Hair follicle dermal papilla cell (primary cell): ENCODE data around the gene DUSP14. TPM values are rescaled to one million over a fixed set of nuclear protein-coding genes. Genes with fewer than 3 reads are reported as not detected.

ENCODE experiments used
- total RNA-seq: library from RNA; depleted of rRNA; stranded (reverse); fragments of >200 nt; gene quantifications from 2 replicates; pipeline ENCODE4 v1.2.3, GENCODE V29; 2012

DUSP14 gene, protein sequence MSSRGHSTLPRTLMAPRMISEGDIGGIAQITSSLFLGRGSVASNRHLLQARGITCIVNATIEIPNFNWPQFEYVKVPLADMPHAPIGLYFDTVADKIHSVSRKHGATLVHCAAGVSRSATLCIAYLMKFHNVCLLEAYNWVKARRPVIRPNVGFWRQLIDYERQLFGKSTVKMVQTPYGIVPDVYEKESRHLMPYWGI
- total RNA-seq: 67.8 and 93.7 TPM in 2 replicates

GRCh38 chr17:37489197-37490001 lies at the start of gene DUSP14:
DUSP14 (plus strand) TSS chr17:37489891; CDS start chr17:37512273, 22,382 bp downstream.

Other genes with a start within 250 kb of the DUSP14 start
- gene C17orf78, start 113.9 kb upstream of the DUSP14 start, total RNA-seq: not detected in 2 replicates
- 104 and 105 TPM in 2 replicates for gene ACACA, start 83.1 kb upstream of the DUSP14 start, total RNA-seq
- 14.7 and 16.1 TPM in 2 replicates for gene TADA2A, start 83.0 kb upstream of the DUSP14 start, total RNA-seq
- 14.0 and 24.2 TPM in 2 replicates for gene SYNRG, start 119.5 kb downstream of the DUSP14 start, total RNA-seq
- 22.0 and 28.9 TPM in 2 replicates for gene DDX52, start 153.6 kb downstream of the DUSP14 start, total RNA-seq